GM13976 (cell line): ENCODE data around the gene SGCE.

ENCODE experiments used
- DNase-seq: peaks from one replicate; pipeline ENCODE4 v3.0.0; 2012; ENCODE audit warnings: low spot score
- in situ Hi-C: fragments of 300-500 bp; cut with MboI; formaldehyde crosslinking; loops from one replicate; pipeline ENCODE4 v1.12.0; 2022; ENCODE audit warnings: low sequenced_read_pairs, mixed read lengths, inconsistent platforms; ENCODE audit not compliant: unreplicated experiment
- TF ChIP-seq, protein P1 (sequence below): IDR thresholded peaks from 2 replicates; pipeline ENCODE4 v1.5.1; 2012; ENCODE audit warnings: borderline replicate concordance, mild to moderate bottlenecking; ENCODE audit not compliant: insufficient read depth; ENCODE audit errors: extremely low read depth, missing control alignments, control extremely low read depth

The SGCE gene

DNA sequence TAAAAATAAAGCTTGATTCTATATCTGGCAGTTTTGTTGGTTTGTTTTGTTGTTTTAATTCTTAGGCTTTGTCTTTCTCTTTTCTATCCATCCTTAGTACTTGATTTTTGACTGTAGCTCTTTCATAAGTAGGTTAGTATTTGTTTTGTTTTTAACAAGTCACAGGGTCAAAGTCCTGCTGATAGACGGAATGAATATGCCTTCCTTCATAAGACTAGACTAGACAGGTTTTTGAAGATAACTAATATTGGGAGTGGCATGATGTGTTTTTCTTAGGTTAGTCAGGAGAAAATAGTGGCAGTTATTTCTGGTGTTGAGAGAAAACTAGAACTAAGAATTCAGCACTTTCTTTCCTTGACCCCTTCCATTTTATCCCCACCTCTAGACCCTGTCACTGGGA, 96.0 kb downstream of the SGCE start:
- in situ Hi-C loops, result no loop called here
- DNase-seq, result no peak
- TF ChIP-seq, protein P1, sequence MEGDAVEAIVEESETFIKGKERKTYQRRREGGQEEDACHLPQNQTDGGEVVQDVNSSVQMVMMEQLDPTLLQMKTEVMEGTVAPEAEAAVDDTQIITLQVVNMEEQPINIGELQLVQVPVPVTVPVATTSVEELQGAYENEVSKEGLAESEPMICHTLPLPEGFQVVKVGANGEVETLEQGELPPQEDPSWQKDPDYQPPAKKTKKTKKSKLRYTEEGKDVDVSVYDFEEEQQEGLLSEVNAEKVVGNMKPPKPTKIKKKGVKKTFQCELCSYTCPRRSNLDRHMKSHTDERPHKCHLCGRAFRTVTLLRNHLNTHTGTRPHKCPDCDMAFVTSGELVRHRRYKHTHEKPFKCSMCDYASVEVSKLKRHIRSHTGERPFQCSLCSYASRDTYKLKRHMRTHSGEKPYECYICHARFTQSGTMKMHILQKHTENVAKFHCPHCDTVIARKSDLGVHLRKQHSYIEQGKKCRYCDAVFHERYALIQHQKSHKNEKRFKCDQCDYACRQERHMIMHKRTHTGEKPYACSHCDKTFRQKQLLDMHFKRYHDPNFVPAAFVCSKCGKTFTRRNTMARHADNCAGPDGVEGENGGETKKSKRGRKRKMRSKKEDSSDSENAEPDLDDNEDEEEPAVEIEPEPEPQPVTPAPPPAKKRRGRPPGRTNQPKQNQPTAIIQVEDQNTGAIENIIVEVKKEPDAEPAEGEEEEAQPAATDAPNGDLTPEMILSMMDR, result no peak

DNA sequence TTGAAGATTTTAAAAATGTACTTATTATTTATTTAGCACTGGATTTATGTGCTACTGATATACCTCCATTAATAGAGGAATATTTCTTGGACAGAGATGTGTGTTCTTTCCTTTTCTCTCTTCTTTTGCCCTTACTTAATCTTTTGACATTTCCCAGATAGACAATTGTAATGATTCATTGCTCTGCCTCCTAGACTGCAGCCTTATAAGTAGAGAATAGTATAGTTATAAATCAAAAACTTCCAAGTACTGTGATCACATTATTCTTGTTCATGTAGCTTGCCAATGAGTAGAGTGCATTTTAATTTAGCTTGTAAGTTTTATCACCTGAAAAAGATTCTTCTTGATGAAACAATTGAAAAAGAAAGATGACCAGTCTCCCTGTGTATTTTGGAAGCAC, 98.7 kb downstream of the SGCE start:
- TF ChIP-seq, protein P1, result no peak
- in situ Hi-C loops, result no loop called here
- DNase-seq, result no peak

- in situ Hi-C loops, result no loop called here
- DNase-seq, result peak; percentile 13
Measured at GRCh38 chr7:94556028-94556427, 99.9 kb downstream of the SGCE start.

GRCh38 chr7:94547126-94547525, 108.8 kb downstream of the SGCE start:
- in situ Hi-C loops, result no loop called here
- TF ChIP-seq, protein P1, result no peak
- no peak for DNase-seq

More at GRCh38 chr7:94556028-94556427, 99.9 kb downstream of the SGCE start:
- TF ChIP-seq, protein P1, result no peak

GRCh38 chr7:94540428-94540827, 115.5 kb downstream of the SGCE start:
- DNase-seq, result no peak
- in situ Hi-C loops, result no loop called here

More at GRCh38 chr7:94540428-94540827, 115.5 kb downstream of the SGCE start:
- TF ChIP-seq, protein P1, result no peak
